ENCODE measurements around the gene PLPPR2.
"Not testable (repeated sequence)": the region's sequence is repeated elsewhere in the genome, so short reads cannot be mapped to it uniquely, and the experiment has no call there.

The PLPPR2 gene

DNA sequence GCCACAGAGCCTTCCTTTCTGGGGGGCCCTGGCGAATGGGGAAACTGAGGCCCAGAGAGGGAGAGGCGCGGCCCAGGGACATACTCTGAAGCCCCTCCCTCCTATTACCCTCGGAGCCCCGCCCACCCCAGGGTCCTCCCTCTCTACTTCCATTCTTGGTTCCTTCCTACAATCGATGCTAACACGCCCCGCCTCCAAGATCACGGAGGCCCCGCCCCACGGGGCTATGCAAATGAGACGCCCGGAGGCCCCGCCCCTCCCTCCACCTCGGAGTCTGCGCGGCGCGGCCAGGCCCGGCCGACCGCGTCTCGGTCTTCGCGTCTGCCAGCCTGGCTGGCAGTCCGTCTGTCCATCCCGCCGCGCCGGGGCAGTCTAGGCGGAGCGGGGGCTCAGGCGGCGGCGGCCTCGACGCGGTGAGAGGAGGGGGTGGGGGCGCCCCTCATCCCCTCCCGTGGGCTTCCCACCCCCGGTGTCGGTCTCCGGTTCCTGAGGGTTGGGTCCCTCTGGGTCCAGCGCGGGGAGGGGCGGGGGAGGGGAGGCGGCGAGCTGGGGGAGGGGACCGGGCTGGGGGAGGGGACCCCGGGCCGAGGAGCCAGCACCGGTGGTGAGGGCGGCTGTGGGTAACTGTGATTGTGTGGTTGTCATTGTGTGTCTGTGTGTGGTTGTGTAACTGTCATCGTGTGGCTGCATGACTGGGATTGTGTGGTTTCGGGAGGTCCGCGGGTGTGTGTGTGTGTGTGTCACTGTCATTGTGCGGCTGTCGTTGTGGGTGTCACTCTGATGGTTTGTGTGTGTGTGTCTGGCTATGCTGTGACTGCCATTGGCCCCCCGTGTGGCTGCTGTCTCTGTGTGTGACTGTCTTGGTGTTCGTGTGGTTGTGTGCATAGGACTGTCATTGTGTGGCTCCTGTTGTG, at the start of gene PLPPR2:
Gene PLPPR2 (plus strand): TSS at position 273 of the 914 bp plus-strand sequence. CDS start 2,242 bp downstream, outside the sequence.
- DNase-seq (ENCODE audit: low read depth in 2 of 2), result peak; percentile 83 to 88

DNA sequence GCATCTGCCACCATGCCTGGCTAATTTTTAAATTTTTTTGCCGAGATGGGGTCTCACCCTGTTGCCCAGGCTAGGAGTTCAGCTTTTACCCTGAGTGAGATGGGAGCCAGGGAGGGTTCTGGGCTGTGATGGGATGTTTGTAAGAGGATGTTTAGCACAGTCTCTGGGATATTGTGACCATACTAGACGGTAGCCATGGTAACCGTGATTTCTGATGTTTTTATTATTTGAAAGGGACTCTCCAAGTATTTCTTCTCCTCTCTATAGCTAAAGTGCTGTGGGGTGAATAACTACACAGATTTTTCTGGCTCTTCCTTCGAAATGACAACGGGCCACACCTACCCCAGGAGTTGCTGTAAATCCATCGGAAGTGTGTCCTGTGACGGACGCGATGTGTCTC, 48.9 kb upstream of the PLPPR2 start:
- no peak for DNase-seq (ENCODE audit: low read depth in 2 of 2)

GRCh38 chr19:11320278-11320995, 34.8 kb upstream of the PLPPR2 start:
- DNase-seq (ENCODE audit: low read depth in 2 of 2), result not testable (repeated sequence)

- DNase-seq (ENCODE audit: low read depth in 2 of 2), result no peak
Measured at GRCh38 chr19:11321191-11322126, 33.8 kb upstream of the PLPPR2 start.

GRCh38 chr19:11322269-11323024, 32.8 kb upstream of the PLPPR2 start:
- no peak for DNase-seq (ENCODE audit: low read depth in 2 of 2)

- no peak for DNase-seq (ENCODE audit: low read depth in 2 of 2)
Measured at GRCh38 chr19:11323601-11324078, 31.6 kb upstream of the PLPPR2 start.

GRCh38 chr19:11324079-11324661, 31.1 kb upstream of the PLPPR2 start:
- no peak for DNase-seq (ENCODE audit: low read depth in 2 of 2)

- no peak for DNase-seq (ENCODE audit: low read depth in 2 of 2)
Measured at GRCh38 chr19:11324748-11325389, 30.4 kb upstream of the PLPPR2 start.

GRCh38 chr19:11325544-11325943, 29.7 kb upstream of the PLPPR2 start:
- DNase-seq (ENCODE audit: low read depth in 2 of 2), result no peak

GRCh38 chr19:11330127-11330526, 25.1 kb upstream of the PLPPR2 start:
- no peak for DNase-seq (ENCODE audit: low read depth in 2 of 2)

- no peak for DNase-seq (ENCODE audit: low read depth in 2 of 2)
Measured at GRCh38 chr19:11331502-11331901, 23.7 kb upstream of the PLPPR2 start.

DNA sequence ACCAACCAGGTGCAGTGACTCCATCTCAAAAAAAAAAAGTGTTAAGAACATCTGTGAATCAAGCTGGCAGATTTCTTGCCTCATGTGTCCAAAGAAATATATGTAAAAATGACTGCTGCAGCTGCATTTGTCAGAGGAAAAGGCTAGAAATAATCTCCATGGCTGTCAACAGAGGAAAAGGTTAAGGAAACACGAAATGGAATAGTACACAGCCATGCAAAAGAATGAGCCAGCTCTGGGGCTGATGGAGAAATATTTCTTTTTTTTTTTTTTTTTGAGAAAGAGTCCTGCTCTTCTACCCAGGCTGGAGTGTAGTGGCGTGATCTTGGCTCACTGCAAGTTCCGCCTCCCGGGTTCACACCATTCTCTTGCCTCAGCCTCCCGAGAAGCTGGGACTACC, 22.4 kb upstream of the PLPPR2 start:
- no peak for DNase-seq (ENCODE audit: low read depth in 2 of 2)

GRCh38 chr19:11333838-11334237, 21.4 kb upstream of the PLPPR2 start:
- DNase-seq (ENCODE audit: low read depth in 2 of 2), result not testable (repeated sequence)

DNA sequence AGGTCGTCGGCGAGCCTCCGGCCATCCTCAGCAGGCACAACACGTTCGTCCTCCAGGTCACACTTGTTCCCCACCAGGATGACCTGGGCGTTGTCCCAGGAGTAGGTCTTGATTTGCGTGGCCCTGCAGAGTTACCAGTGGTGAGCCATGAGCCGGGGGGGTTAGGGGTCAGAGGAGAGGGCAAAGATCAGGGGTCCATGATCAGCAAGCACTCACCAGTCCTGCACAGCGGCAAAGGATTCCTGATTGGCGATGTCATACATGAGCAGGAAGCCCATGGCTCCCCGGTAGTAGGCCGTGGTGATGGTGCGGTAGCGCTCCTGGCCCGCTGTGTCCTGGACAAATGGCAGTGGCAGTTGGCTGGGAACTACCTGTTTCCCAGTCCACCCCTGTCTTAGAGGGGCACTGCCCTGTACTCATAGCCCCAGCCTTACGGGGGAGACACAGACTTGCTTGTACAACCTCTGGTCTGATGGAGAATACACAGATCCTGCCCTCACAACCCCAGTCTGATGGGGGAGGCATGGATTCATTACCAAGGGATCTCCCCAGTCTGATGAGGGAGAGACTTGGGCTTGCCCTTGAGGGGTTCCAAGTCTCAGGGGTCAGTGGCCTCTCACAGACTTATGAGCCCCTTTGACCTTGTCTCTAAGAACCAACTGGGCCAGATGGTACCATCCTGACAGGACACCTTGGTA, 19.6 kb upstream of the PLPPR2 start:
- no peak for DNase-seq (ENCODE audit: low read depth in 2 of 2)

DNA sequence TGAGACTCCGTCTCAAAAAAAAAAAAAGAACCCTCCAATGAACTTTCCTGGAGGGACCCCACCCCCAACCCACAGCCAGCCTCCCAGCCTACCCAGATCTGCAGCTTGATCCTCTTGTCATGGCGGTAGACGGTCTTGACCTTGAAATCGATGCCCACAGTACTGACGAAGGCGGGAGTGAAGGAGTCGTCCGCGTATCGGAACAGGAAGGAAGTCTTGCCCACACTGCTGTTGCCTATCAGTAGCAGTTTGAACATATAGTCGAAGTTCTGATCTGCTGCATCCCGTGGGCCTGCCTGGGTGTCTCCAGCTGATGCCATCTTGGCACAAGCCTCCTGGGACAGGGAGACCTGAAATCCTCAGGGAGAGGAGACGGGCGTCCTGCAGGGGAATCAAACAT, 18.2 kb upstream of the PLPPR2 start:
- DNase-seq (ENCODE audit: low read depth in 2 of 2), result no peak

- no peak for DNase-seq (ENCODE audit: low read depth in 2 of 2)
Measured at GRCh38 chr19:11338121-11338520, 17.1 kb upstream of the PLPPR2 start.

- DNase-seq (ENCODE audit: low read depth in 2 of 2), result no peak
Measured at GRCh38 chr19:11338569-11339253, 16.5 kb upstream of the PLPPR2 start.

GRCh38 chr19:11339254-11340098, 15.8 kb upstream of the PLPPR2 start, which contains the start of gene RAB3D:
Gene RAB3D (minus strand): TSS chr19:11339657. CDS start chr19:11337399, 2,258 bp downstream.
- DNase-seq (ENCODE audit: low read depth in 2 of 2), result peak; percentile 82 to 88

Measured in stimulated activated CD4-positive, alpha-beta T cell treated with anti-CD3 and anti-CD28 coated beads, Interleukin-4, amount 100 ng/mL, for 48 hours (primary cell).